Measurements from ENCODE around the gene ZNF548.
"Not testable (repeated sequence)": the region's sequence is repeated elsewhere in the genome, so short reads cannot be mapped to it uniquely, and the experiment has no call there.

GRCh38 chr19:57374647-57375046 is 15.0 kb upstream of the ZNF548 start:
- TF ChIP-seq CTCF, POLR2A (IDR thresholded peaks at IDR 0.05): not testable (repeated sequence)
